Activated CD8-positive, alpha-beta T cell treated with anti-CD3 and anti-CD28 coated beads for 36 hours (primary cell): ENCODE measurements around the gene DHX36. TPM values are rescaled to one million over a fixed set of nuclear protein-coding genes. Genes with fewer than 3 reads are reported as not detected.

Source experiments
- ATAC-seq: fragments of 200-7000 bp; cut with Tn5 transposase; one replicate; pipeline ENCODE4 v1.10.0; 2021; ENCODE audit warnings: mild to moderate bottlenecking, moderate library complexity
- CTCF ChIA-PET: fragments of 350-600 bp; sonication (Branson Sonifier 250); formaldehyde crosslinking; loops from one replicate; lab custom pipeline; 2021; ENCODE audit warnings: antibody characterized with exemption; lab: Charles Lee
- POLR2A ChIA-PET: fragments of 350-600 bp; sonication (Branson Sonifier 250); formaldehyde crosslinking; loops from one replicate; lab custom pipeline; 2021; ENCODE audit warnings: antibody characterized with exemption; lab: Charles Lee
- DNase-seq: peaks from one replicate; pipeline ENCODE4 v3.0.0-alpha.2; 2020
- H3K27ac Mint-ChIP-seq: one replicate; pipeline ENCODE4 v1.8.0; 2021; ENCODE audit warnings: mild to moderate bottlenecking, mixed read lengths
- H3K27me3 Mint-ChIP-seq: one replicate; pipeline ENCODE4 v1.8.0; 2021; ENCODE audit warnings: mixed read lengths
- H3K36me3 Mint-ChIP-seq: one replicate; pipeline ENCODE4 v1.8.0; 2021; ENCODE audit warnings: low read depth, mixed read lengths
- H3K4me1 Mint-ChIP-seq: one replicate; pipeline ENCODE4 v1.8.0; 2021; ENCODE audit warnings: low read depth, mixed read lengths
- H3K4me3 Mint-ChIP-seq: one replicate; pipeline ENCODE4 v1.8.0; 2021; ENCODE audit warnings: mild to moderate bottlenecking, moderate library complexity, mixed read lengths
- H3K9me3 Mint-ChIP-seq: one replicate; pipeline ENCODE4 v1.8.0; 2021; ENCODE audit warnings: mixed read lengths
- intact Hi-C: fragments of 100-400 bp; cut with micrococcal nuclease; formaldehyde crosslinking; loops from one replicate; pipeline ENCODE4 v1.10.0; 2022
- total RNA-seq, 2 experiments: library from RNA; stranded (reverse); gene quantifications; one replicate each; pipeline ENCODE4 v1.2.3, GENCODE V29; 2021
- TF ChIP-seq, protein P1 (sequence below): fragments of 200-600 bp; IDR thresholded peaks from one replicate; pipeline ENCODE4 v1.8.0; 2022; ENCODE audit warnings: antibody characterized with exemption, mild to moderate bottlenecking

The DHX36 gene
- total RNA-seq, 2 experiments from 2014 or later, result 74.2 to 78.3 TPM

DNA sequence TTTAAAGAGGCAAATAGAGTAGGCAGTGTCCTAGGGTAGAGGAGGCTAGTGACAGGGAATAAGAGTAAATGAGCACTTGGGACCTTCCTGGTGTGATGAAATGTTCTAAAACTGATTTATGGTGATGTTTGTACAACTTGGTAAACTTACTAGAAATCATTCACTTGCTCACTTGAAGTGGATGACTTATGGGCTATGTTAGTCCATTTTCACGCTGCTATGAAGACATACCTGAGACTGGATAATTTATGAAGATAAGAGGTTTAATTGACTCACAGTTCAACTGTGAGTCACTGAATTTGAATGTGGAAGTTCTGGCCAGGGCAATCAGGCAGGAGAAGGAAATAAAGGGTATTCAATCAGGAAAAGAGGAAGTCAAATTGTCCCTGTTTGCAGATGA, 31.7 kb upstream of the DHX36 start:
- no peaks in the 10 kb centered on the region for H3K9me3 Mint-ChIP-seq
- H3K27ac Mint-ChIP-seq, result no peak overlapping the region
- ATAC-seq (no peak), DNase-seq (no peak)
- ChIA-PET POLR2A (no interaction called here), CTCF (no interaction called here)
- intact Hi-C loops, result no loop called here
- H3K4me1 Mint-ChIP-seq, result no peaks in the 10 kb centered on the region
- H3K27me3 Mint-ChIP-seq, result peaks cover 19% of the 10 kb centered on the region
- TF ChIP-seq, protein P1, sequence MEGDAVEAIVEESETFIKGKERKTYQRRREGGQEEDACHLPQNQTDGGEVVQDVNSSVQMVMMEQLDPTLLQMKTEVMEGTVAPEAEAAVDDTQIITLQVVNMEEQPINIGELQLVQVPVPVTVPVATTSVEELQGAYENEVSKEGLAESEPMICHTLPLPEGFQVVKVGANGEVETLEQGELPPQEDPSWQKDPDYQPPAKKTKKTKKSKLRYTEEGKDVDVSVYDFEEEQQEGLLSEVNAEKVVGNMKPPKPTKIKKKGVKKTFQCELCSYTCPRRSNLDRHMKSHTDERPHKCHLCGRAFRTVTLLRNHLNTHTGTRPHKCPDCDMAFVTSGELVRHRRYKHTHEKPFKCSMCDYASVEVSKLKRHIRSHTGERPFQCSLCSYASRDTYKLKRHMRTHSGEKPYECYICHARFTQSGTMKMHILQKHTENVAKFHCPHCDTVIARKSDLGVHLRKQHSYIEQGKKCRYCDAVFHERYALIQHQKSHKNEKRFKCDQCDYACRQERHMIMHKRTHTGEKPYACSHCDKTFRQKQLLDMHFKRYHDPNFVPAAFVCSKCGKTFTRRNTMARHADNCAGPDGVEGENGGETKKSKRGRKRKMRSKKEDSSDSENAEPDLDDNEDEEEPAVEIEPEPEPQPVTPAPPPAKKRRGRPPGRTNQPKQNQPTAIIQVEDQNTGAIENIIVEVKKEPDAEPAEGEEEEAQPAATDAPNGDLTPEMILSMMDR, result no peak
- no peak overlapping the region for H3K4me3 Mint-ChIP-seq
- H3K36me3 Mint-ChIP-seq, result no peaks in the 10 kb centered on the region

- TF ChIP-seq, protein P1, result no peak
- peaks cover 19% of the 10 kb centered on the region for H3K27me3 Mint-ChIP-seq
- no peaks in the 10 kb centered on the region for H3K9me3 Mint-ChIP-seq
- no peaks in the 10 kb centered on the region for H3K4me1 Mint-ChIP-seq
- ATAC-seq, result no peak
- no peak overlapping the region for H3K27ac Mint-ChIP-seq
- no peaks in the 10 kb centered on the region for H3K36me3 Mint-ChIP-seq
- ChIA-PET CTCF (no interaction called here), POLR2A (no interaction called here)
- H3K4me3 Mint-ChIP-seq, result no peak overlapping the region
- intact Hi-C loops, result no loop called here
- no peak for DNase-seq
These were observed 24.9 kb upstream of the DHX36 start for GRCh38 chr3:154349223-154349622.

GRCh38 chr3:154345422-154346122, 21.3 kb upstream of the DHX36 start:
- Mint-ChIP-seq H3K27me3 (peaks cover 9% of the 10 kb centered on the region), H3K27ac (no peak overlapping the region), H3K4me1 (no peaks in the 10 kb centered on the region), H3K4me3 (no peak overlapping the region), H3K9me3 (no peaks in the 10 kb centered on the region), H3K36me3 (no peaks in the 10 kb centered on the region)
- intact Hi-C loops, result no loop called here
- ATAC-seq (no peak), DNase-seq (no peak)
- TF ChIP-seq, protein P1, result no peak
- POLR2A ChIA-PET, result no interaction called here
- CTCF ChIA-PET, result no interaction called here

- Mint-ChIP-seq H3K27me3 (peaks cover 6% of the 10 kb centered on the region), H3K27ac (no peak overlapping the region), H3K36me3 (no peaks in the 10 kb centered on the region), H3K4me1 (no peaks in the 10 kb centered on the region), H3K9me3 (no peaks in the 10 kb centered on the region), H3K4me3 (no peak overlapping the region)
- TF ChIP-seq, protein P1, result no peak
- no peak for ATAC-seq
- no peak for DNase-seq
- CTCF ChIA-PET, result no interaction called here
- POLR2A ChIA-PET, result no interaction called here
- intact Hi-C loops, result no loop called here
These were observed 14.3 kb upstream of the DHX36 start for GRCh38 chr3:154338570-154338969.

DNA sequence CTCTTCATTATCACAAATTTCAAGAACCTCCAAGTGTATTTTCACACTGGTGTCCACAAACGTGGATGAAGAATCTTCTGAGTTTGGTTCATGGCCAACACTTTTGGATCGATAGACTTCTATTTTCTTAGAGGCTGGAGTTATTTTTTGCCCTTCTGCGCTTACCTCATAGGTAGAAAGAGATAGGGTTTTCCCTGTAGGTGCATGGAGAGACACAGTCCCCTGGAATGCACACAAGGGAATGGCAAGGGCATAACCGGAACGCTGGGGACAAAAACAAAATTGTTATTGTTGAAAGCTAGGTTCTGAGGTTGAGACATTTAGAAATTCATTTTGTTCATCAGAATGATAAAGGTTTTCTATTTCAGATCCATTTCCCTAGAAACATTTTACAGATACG, 13.7 kb upstream of the DHX36 start:
- POLR2A ChIA-PET, result no interaction called here
- CTCF ChIA-PET, result no interaction called here
- intact Hi-C loops, result no loop called here
- no peak overlapping the region for H3K27ac Mint-ChIP-seq
- no peaks in the 10 kb centered on the region for H3K9me3 Mint-ChIP-seq
- H3K4me1 Mint-ChIP-seq, result no peaks in the 10 kb centered on the region
- no peaks in the 10 kb centered on the region for H3K36me3 Mint-ChIP-seq
- ATAC-seq (no peak), DNase-seq (no peak)
- no peak overlapping the region for H3K4me3 Mint-ChIP-seq
- TF ChIP-seq, protein P1, result no peak
- peaks cover 6% of the 10 kb centered on the region for H3K27me3 Mint-ChIP-seq
